ENCODE data around the gene NRAS.

NRAS gene

GRCh38 chr1:114723915-114724314, 7.3 kb upstream of the NRAS start:
- no peak for DNase-seq

DNA sequence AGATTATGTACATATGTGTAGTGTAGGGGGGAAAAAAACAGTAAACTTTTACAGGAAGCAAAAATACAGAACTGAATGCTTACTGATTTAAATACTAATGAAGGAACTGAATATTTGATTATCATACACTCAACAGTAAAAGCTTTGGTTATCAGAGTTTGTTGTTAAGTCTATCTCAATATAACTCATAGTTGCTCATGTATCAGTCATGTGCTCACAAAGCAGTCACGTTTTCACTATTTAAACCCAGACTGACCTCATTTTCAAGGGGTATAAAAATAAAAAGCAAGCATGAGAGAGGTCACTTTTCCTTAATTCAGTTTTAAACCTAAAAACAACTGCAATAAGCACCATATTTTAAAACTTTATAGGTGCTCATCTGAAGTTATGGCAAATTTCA, 6.9 kb upstream of the NRAS start:
- no peak for DNase-seq

GRCh38 chr1:114720492-114720891, 3.9 kb upstream of the NRAS start:
- no peak for DNase-seq

DNA sequence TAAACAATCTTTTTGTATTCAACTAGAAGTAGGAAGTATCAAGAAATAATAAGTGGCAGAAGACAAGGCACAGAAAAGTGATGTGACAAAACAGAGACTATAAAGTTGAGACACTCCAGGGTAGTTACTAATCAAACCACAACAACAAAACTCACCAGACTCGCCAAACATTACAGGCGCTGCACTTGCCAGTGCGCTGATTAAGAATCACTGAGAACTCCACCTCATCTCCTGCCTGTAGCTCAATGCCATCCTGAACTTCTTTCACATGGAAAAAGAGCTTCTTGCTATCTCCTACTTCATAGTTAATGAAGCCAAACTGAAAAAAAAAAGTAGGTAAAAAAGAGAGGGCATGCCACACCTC, 2.8 kb upstream of the NRAS start:
- DNase-seq: no peak

DNA sequence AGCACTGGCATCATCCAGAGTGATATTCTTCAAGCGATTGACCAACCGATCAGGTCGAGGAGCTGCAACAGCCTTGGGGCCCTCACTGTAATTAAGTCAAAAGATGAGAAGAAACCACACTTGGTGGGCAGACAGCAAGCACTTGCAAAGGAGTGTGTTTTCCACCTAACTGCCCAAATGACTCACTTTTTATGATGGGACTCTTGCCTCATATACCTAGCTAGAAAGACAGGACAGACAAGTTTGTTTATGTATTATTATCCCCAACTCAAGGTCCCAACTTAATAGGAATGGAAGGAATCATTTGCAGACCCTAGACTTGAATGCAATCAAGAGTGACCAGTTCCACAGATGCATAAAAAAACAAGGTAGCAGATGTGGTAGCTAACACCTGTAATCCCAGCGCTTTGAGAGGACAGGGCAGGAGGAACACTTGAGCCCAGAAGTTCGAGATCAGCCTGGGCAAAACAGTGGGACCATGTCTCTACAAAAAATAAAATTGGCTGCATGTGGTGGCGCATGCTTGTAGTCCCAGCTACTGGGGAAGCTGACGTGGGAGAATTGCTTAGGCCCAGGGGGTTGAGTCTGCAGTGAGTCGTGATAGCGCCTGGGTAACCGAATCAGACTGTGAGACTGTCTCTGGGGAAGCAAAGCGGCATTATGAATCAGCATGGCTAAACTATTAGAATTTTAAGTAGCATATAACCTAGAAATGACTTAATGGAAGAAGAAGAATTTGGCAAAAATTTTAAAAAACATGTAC, 2.3 kb upstream of the NRAS start:
- DNase-seq: no peak

DNA sequence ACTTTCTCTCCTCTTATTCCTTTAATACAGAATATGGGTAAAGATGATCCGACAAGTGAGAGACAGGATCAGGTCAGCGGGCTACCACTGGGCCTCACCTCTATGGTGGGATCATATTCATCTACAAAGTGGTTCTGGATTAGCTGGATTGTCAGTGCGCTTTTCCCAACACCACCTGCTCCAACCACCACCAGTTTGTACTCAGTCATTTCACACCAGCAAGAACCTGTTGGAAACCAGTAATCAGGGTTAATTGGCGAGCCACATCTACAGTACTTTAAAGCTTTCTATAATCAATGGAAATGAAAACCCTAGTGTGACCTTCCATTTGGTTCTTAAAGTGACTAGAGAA, 643 bp downstream of the NRAS start:
- no peak for DNase-seq

DNA sequence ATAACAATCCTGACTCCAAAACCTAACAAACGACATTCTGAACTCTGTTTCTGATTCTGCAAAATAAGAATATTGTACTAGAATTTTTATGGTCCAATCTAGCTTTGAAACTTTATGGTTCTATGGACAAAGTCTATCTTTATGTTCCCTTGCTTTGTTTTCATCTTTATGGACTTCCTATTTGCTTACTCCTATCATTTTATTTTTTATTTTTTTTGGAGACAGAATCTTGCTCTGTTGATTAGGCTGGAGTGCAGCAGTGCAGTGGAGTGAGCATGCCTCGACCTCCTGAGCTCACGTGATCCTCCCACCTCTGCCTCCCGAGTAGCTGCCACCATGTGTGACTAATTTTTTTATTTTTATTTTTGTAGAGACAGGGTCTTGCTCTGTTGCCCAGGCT, 3.6 kb downstream of the NRAS start:
- DNase-seq: no peak

DNA sequence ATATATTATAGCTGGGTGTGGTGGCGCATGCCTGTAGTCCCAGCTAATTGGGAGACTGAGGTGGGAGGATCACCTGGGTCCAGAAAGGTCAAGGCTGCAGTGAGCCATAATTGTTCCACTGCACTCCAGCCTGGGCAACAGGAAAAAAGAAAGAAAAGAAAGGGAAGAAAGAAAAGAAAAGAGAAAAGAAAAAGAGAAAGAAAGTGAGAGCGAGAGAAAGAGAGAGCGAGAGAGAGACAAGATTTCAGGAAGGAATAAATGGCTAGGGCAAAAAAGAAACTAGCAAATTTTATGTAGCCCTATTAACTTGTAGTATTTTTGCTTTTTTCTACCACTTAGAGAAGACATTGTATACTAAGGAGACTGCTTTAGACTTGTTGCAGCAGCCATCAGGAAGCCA, 6.2 kb downstream of the NRAS start:
- DNase-seq: no peak

GRCh38 chr1:114707604-114708003, 9.0 kb downstream of the NRAS start:
- no peak for DNase-seq

- no peak for DNase-seq
These were observed 13.3 kb downstream of the NRAS start for GRCh38 chr1:114703242-114703641.

DNA sequence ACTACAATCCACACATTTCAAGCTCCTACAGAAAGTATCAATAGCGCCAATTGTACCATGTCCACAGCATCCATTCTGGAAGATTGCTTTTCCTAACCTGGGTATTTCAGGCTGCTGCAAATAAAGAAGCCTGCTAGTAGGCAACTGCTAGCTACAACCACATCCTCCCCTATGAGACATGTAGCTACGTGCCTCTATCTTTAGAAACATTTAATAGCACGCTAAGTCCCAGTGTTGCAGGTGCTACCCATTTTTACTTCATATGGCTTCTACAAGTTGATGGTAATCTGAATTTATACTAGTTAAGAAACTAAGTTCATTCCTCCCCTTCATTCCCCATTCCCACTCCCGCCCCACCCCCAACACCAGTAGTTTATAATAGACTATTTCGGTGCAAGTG, 13.8 kb downstream of the NRAS start:
- DNase-seq: no peak

DNA sequence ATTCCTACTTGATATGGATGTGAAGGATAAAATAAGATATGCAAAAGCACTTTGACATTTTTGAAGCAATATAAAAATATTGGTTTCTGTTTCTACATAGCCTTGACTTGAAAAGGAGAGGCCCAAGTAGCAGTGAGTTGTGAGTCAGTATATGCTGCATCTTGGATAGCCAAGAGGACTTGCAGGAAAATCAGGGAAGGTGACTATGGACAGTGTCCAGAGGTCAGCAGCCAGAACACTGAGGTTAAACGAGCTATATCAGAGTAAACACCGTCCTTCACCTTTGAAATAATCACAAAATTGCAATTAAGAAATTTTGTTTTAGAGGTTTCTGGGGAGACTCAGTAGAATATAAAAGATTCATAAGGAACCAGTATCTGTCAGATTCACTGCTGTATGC, 14.6 kb downstream of the NRAS start:
- DNase-seq: no peak

- DNase-seq: no peak
These were observed 16.5 kb downstream of the NRAS start for GRCh38 chr1:114700036-114700600.

GRCh38 chr1:114696810-114697209, 19.8 kb downstream of the NRAS start:
- DNase-seq: no peak

DNA sequence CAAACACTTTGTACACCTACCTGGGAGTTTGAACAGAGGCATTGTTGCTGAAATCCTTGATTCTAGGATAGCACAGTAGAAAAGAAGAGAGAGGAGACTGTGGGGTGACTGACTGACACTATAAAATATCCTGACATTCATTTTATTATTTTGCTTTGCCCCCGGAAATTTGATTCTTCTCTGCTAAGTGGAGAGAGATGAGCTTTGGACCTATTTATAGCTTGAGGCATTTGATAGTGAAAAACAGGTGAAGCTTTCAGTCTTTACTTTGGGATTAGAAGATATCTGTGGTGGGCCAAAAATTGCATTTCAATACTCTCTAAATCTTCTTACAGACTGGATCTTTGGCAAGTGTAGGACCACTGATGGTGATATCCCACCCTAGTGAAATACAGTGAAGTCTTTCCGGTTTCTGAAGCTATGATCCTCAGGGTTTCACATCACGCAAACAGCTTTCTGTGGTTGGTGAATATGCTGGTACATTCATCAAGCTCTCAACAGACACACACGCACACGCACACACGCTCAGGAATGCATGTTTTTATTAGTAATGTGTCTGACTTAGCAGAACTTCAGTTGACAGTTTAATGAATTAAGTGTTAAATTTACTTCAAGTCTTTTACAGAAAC, 21.0 kb downstream of the NRAS start, which contains the start of gene AMPD1:
Gene AMPD1 (minus strand): TSS at position 117 of the 629 bp plus-strand sequence. CDS start 75 bp downstream, at position 42.
- DNase-seq: no peak

DNA sequence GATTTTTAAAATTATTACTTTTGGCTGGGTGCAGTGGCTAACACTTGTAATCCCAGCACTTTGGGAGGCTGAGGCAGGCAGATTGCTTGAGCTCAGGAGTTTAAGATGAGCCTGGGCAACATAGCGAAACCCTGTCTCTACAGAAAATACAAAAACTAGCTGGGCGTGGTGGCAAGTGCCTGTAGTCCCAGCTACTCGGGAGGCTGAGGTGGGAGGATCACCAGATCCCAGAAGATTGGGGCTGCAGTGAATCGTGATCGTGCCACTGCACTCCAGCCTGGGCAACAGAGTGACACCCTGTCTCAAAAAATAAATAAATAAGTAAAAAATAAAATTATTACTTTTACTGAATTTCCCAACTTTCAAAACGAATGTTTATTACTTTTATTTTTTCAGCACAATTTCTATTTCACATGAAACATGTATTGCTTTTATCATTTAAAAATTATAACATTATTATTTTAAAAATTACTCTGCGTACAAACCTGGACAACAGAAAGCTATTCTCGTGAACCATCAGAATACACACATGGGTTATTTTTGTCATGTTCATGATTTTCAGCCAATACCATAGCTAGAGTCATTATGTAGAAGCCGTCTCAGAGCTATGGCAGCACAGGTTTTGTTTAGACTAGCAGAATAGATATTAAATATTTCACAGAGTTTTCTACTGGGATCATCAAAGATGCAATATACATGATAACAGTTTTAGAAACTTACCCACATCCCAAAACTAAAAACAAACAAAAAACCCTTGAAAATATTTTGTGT, 21.8 kb downstream of the NRAS start:
- no peak for DNase-seq

DNA sequence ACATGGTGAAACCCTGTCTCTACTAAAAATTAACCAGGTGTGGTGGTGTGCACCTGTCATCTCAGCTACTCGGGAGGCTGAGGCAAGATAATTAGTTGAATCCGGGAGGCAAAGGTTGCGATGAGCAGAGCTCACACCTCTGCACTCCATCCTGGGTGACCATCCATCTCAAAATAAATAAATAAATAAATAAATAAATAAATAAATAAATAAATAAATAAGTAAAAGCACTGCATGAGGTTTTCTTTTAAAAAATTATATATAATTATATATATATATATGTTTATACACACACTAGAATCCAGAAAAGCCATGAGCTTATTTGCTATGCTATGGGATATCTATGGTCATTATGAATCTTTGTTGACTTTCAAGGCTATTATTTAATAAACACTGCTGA, 23.6 kb downstream of the NRAS start:
- DNase-seq: no peak

DNA sequence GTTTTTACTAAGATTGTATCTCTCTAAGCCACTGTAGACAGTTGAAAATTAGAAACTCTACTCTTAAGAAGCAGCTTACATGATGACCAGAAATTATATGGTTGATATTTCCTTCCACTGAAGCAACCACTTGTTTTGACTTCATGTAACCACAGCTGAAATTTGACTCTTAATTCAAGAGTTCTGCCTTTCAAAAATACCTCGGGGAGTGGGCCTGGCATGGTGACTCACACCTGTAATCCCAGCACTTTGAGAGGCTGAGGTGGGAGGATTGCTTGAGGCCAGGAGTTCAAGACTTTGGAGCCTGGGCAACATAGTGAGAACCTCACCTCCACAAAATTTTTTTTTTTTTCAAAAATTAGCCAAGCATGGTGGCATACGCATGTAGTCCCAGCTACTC, 25.5 kb downstream of the NRAS start:
- no peak for DNase-seq

DNA sequence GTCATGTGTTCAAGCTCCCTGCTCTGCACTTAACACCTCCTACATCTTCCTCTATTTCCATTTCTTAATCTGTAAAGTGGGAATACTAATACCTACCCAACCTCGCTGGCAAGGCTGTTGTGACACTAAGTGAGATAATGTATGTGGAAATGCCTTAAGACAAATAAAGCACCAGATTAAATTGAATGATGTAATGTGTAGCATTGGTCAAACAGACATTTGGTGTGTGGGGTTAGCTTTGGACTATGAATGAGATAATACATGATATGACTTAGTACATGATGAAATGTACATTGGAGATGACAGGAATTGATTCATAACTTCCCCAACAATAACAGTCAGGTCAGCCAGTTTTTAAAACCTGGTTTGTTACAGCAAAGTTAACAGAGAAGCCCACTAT, 26.4 kb downstream of the NRAS start:
- no peak for DNase-seq

- no peak for DNase-seq
These were observed 28.0 kb downstream of the NRAS start for GRCh38 chr1:114688526-114688925.

DNA sequence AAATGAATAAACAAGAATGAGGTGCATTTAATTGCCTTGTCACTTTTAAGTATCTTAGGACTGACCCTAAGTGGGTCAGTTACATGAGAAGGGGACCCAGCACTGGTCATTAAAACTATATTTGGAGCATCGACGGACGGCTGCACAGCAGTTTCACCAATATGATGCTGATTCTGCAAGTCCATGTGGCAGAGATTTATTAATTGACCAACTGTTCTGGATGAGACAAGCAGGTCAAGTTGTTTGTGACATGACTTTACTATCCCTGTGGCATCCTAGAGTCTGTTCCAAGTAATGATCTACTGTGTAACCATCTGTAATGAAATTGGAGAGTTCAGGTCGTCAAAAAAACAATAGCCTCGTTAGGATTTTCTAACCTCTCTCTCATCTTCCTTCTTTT, 30.7 kb downstream of the NRAS start:
- no peak for DNase-seq

DNA sequence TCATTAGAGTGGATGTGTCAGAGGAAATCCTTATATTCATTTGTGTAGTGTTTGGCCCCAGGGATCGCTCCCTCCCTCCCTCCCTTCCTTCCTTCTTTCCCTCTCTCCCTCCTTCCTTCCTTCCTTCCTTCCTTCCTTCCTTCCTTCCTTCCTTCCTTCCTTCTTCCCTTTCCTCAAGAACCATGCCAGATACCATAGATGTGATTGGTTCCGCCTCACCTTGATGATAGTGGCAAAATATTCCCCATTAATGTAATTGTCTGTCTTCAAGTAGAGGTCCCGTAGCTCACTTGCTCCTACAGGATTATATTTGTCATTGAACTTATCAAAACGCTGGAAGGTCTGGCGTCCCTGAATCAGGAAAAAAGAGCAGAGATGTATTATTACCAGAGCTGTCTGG, 38.9 kb downstream of the NRAS start:
- no peak for DNase-seq

DNA sequence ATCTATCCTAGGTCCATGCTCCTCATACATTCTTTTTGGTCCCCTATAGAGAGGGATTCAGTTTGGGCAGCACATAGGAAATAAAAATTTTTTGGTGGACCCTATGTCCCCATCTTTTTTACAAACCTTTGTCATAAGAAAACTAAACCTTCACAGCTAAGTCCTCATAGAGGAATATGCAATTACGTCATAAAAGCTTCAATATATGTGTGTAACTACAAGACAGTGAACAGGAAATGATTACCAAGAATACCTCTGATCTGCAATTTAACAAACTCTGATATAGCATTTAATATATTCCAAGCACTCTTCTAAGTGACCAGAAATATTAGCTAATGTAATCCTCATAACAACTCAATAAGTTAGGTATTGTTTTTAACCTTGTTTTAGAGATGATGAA, 40.5 kb downstream of the NRAS start:
- no peak for DNase-seq

DNA sequence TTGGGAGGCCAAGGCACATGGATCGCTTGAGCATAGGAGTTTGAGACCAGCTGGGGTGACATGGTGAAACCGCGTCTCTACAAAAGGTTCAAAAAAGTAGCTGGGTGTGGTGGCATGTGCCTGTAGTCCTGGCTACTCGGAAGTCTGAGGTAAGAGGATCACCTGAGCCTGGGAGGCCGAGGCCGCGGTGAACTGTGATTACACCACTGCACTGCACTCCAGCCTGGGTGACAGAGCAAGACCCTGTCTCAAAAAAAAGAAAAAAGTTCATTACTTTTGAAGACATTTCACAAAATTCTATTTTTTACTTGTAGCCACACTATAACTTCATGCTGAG, 44.7 kb downstream of the NRAS start:
- DNase-seq: no peak

Data from GF-D8 (cell line).